ENCODE data around the gene SYNE1.
"Not testable (repeated sequence)": the region's sequence is repeated elsewhere in the genome, so short reads cannot be mapped to it uniquely, and the experiment has no call there.

GRCh38 chr6:152491501-152491900, 145.7 kb downstream of the SYNE1 start:
- TF ChIP-seq CTCF, POLR2A, POLR2AphosphoS5, EP300 (IDR thresholded peaks at IDR 0.05): not testable (repeated sequence)

Data from upper lobe of left lung (tissue), 4 donors.